ENCODE data around the gene SRC.

DNA sequence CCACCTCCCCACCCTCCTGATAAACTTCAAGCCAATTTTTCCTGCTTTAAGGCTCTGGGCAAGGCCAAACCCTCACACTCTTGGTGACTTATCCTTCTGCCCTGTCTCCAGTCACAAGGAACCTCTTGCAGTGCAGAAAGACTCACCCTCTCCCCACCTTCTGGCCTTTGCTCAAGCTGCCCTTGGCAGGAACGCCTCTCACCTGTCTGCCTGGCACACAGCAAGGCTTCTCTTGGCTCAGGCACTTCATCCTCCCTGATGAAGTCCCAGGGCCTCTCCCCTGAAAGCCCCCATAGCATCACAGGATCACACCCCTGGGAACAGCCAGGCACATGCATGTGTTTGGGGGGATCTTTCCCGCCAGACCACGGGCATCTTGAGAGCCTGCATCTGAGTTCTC lies 106.3 kb downstream of the SRC start:
- TF ChIP-seq CTCF (IDR thresholded peaks at IDR 0.05; ENCODE audit: control extremely low read depth in 1 of 3, insufficient read depth in 1 of 3, low read depth in 1 of 3, low read length in 3 of 3) (no peak), SUZ12 (IDR thresholded peaks at IDR 0.05; ENCODE audit: low read length) (no peak), HDAC2 (IDR thresholded peaks at IDR 0.05; ENCODE audit: borderline replicate concordance in 1 of 2, low read depth in 2 of 2, low read length in 2 of 2) (no peak), SP2 (IDR thresholded peaks at IDR 0.05; ENCODE audit: low read length) (no peak), RXRA (IDR thresholded peaks at IDR 0.05; ENCODE audit: insufficient read depth, low read depth, low read length) (no peak), TAF1 (IDR thresholded peaks at IDR 0.05; ENCODE audit: low read depth, low read length) (no peak), EP300 (IDR thresholded peaks at IDR 0.05; ENCODE audit: borderline replicate concordance in 1 of 2, low read depth in 2 of 2, low read length in 2 of 2) (no peak), SAP30 (IDR thresholded peaks at IDR 0.05; ENCODE audit: insufficient read depth, insufficient replicate concordance, low read length) (no peak), MAFK (IDR thresholded peaks at IDR 0.05; ENCODE audit: low read depth, low read length) (no peak), POU5F1 (IDR thresholded peaks at IDR 0.05; ENCODE audit: low read depth, low read length) (no peak), POLR2AphosphoS5 (IDR thresholded peaks at IDR 0.05; ENCODE audit: low read depth, low read length) (no peak)
- TF ChIP-seq, protein P1, sequence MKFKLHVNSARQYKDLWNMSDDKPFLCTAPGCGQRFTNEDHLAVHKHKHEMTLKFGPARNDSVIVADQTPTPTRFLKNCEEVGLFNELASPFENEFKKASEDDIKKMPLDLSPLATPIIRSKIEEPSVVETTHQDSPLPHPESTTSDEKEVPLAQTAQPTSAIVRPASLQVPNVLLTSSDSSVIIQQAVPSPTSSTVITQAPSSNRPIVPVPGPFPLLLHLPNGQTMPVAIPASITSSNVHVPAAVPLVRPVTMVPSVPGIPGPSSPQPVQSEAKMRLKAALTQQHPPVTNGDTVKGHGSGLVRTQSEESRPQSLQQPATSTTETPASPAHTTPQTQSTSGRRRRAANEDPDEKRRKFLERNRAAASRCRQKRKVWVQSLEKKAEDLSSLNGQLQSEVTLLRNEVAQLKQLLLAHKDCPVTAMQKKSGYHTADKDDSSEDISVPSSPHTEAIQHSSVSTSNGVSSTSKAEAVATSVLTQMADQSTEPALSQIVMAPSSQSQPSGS (IDR thresholded peaks at IDR 0.05; ENCODE audit: low read length): no peak

Measured in H1 (cell line).